Stomach (tissue), 9 donors: Measurements from ENCODE around the gene CYP26A1. TPM values are rescaled to one million over a fixed set of nuclear protein-coding genes. Genes with fewer than 3 reads are reported as not detected.
"Not testable (repeated sequence)": the region's sequence is repeated elsewhere in the genome, so short reads cannot be mapped to it uniquely, and the experiment has no call there.

Experiments used
- DNase-seq, 2 donors: peaks; one replicate each; pipeline versions ENCODE4 v3.0.0 to v3.0.0-alpha.2; 2013 to 2019
- H3K27ac ChIP-seq, 5 donors: fragments of 200-600 bp in 4 of 5; sonication (generic) in 4 of 5; one replicate each; pipeline ENCODE4 v1.5.1; 2013 to 2019; ENCODE audit warnings: mild to moderate bottlenecking in 1 of 5, moderate library complexity in 1 of 5
- H3K27me3 ChIP-seq, 3 donors: fragments of 200-600 bp; sonication (generic); one replicate each; pipeline ENCODE4 v1.5.1; 2017 to 2019; ENCODE audit warnings: mixed run types in 1 of 3
- H3K36me3 ChIP-seq, 4 donors: fragments of 200-600 bp; sonication (generic); 1 replicate in 3 of 4; 2 replicates in 1 of 4; pipeline ENCODE4 v1.5.1; 2016 to 2019
- H3K4me1 ChIP-seq, 4 donors: fragments of 200-600 bp; sonication (generic); one replicate each; pipeline ENCODE4 v1.5.1; 2016 to 2019
- H3K4me3 ChIP-seq, 4 donors: fragments of 200-600 bp; sonication (generic) in 3 of 4; one replicate each; pipeline ENCODE4 v1.5.1; 2016 to 2019; ENCODE audit warnings: mild to moderate bottlenecking in 1 of 4
- H3K9me3 ChIP-seq, 4 donors: fragments of 200-600 bp; sonication (generic); one replicate each; pipeline ENCODE4 v1.5.1; 2016 to 2019
- EP300 ChIP-seq: sonication (generic); formaldehyde crosslinking; IDR thresholded peaks from one replicate; pipeline ENCODE4 v1.6.1; 2017; ENCODE audit warnings: antibody characterized with exemption
- POLR2A ChIP-seq, 4 donors: fragments of 450-650 bp; IDR thresholded peaks; one replicate each; pipeline ENCODE4 v1.6.1; 2016; ENCODE audit warnings: antibody characterized with exemption in 4 of 4, control low read depth in 2 of 4, mild to moderate bottlenecking in 1 of 4, moderate library complexity in 1 of 4
- POLR2AphosphoS5 ChIP-seq, 3 donors: sonication (generic); formaldehyde crosslinking; IDR thresholded peaks; one replicate each; pipeline ENCODE4 v1.6.1; 2016; ENCODE audit warnings: antibody characterized with exemption in 3 of 3
- WGBS, 5 donors: extraction: QIAGEN DNeasy Blood & Tissue Kit in 3 of 5; methylation state at CpG; one replicate each; pipeline versions ENCODE4 v1.1.5 to v1.1.7; 2013 to 2018; 5-methylcytosine and 5-hydroxymethylcytosine counted together
- intact Hi-C: fragments of 100-400 bp; cut with DNase I; formaldehyde crosslinking; loops from one replicate; pipeline ENCODE4 v1.15.1; 2023; ENCODE audit warnings: low total_unique reads
- polyA plus RNA-seq, 3 donors: library from polyadenylated mRNA; stranded (reverse); fragments of 200-250 nt; gene quantifications; one replicate each; pipeline ENCODE4 v1.2.3, GENCODE V29; 2013
- total RNA-seq, 5 donors: library from RNA; depleted of rRNA; stranded (reverse); fragments of >200 nt; gene quantifications; one replicate each; pipeline versions ENCODE4 v1.1.0 to v1.2.3, GENCODE V29; 2014 to 2016
- TF ChIP-seq, protein P1 (sequence below), 7 experiments: fragments of 450-650 bp in 4 of 7; fragments of 200-600 bp in 3 of 7; sonication (generic) in 3 of 7; IDR thresholded peaks; one replicate each; pipeline ENCODE4 v1.5.1; 2016 to 2019; ENCODE audit warnings: antibody characterized with exemption in 7 of 7, control low read depth in 2 of 7, mild to moderate bottlenecking in 1 of 7
- donor health status: healthy with polysubstance abuse.
- donor health status: Bipolar disorder and iron deficiency.
- donor health status: healthy.

The CYP26A1 gene
- total and polyA plus RNA-seq, 8 donors, result 0.15 TPM; not detected in 7

DNA sequence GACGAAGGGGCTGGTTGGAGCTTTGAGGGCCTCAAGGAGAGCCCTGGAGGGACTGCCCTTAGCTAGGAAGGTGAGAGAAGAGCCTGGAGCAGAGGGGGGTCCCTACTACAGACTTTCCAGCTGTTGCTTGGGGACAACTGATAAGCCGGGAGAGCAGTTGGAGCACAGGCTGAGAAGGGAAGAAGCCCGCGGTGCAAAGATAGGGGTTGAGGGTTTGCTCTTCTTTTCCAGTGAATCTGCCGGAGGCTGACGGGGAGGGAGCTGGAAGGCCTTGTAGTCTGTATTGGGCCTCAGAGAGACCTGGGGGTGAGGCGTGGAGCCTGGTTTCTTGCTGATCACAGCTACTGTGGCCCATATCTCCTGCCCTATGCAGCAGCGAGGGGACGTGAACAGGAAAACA is 23.7 kb downstream of the CYP26A1 start:
- H3K27ac ChIP-seq, result no peak overlapping the region
- TF ChIP-seq POLR2A (IDR thresholded peaks at IDR 0.05) (no peak), POLR2AphosphoS5 (IDR thresholded peaks at IDR 0.05) (no peak), EP300 (no peak)
- TF ChIP-seq, protein P1, sequence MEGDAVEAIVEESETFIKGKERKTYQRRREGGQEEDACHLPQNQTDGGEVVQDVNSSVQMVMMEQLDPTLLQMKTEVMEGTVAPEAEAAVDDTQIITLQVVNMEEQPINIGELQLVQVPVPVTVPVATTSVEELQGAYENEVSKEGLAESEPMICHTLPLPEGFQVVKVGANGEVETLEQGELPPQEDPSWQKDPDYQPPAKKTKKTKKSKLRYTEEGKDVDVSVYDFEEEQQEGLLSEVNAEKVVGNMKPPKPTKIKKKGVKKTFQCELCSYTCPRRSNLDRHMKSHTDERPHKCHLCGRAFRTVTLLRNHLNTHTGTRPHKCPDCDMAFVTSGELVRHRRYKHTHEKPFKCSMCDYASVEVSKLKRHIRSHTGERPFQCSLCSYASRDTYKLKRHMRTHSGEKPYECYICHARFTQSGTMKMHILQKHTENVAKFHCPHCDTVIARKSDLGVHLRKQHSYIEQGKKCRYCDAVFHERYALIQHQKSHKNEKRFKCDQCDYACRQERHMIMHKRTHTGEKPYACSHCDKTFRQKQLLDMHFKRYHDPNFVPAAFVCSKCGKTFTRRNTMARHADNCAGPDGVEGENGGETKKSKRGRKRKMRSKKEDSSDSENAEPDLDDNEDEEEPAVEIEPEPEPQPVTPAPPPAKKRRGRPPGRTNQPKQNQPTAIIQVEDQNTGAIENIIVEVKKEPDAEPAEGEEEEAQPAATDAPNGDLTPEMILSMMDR (IDR thresholded peaks at IDR 0.05), result no peak
- H3K4me3 ChIP-seq, result no peak overlapping the region
- no peaks in the 10 kb centered on the region for H3K36me3 ChIP-seq
- intact Hi-C loops, result no loop called here
- no peaks in the 10 kb centered on the region for H3K4me1 ChIP-seq
- H3K9me3 ChIP-seq, result no peaks in the 10 kb centered on the region
- H3K27me3 ChIP-seq, result no peaks in the 10 kb centered on the region
- DNase-seq, result no peak
- 76 to 81% (median 79%) methylated on average over 7 to 9 of the region's 9 CpGs for WGBS, 5 donors

DNA sequence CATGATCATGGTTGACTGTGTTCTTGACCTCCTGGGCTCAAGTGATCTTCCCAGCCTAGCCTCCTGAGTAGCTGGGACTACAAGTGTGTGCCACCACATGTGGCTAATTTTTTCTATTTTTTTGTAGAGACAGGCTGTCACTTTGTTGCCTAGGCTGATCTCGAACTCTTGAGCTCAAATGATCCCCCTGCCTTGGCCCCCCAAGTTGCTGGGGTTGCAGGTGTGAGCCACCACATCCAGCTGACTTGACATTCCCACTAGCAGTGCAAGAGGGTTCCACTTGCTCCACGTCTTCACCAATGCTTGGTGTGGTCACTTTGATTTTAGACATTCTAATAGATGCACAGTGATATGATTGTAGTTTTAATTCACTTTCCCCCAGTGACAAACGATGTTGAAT is 25.1 kb downstream of the CYP26A1 start:
- Histone ChIP-seq H3K27me3 (no peaks in the 10 kb centered on the region), H3K4me1 (no peaks in the 10 kb centered on the region), H3K4me3 (no peak overlapping the region), H3K36me3 (no peaks in the 10 kb centered on the region), H3K27ac (no peak overlapping the region), H3K9me3 (peaks cover 0 to 3% (median 0%) of the 10 kb centered on the region in 4 donors)
- 78 to 88% (median 84%) methylated on average over 3 of the region's 3 CpGs for WGBS, 5 donors
- intact Hi-C loops, result no loop called here
- DNase-seq, result no peak
- TF ChIP-seq POLR2A (IDR thresholded peaks at IDR 0.05) (no peak), EP300 (no peak), POLR2AphosphoS5 (IDR thresholded peaks at IDR 0.05) (no peak)
- TF ChIP-seq, protein P1 (IDR thresholded peaks at IDR 0.05), result no peak

DNA sequence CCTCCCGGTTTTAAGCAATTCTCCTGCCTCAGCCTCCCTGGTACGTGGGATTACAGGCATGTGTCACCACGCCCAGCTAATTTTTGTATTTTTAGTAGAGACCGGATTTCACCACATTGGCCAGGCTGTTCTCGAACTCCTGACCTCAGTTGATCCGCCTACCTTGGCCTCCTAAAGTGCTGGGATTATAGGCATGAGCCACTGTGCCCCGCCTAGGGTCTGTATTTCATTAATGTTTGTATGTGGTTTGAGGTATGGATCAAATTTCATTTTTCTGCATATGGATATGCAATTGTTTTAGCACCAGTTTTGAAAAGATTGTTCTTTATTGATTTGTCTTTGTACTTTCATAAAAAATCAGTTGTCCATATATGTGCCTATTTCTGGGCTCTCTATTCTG is 26.0 kb downstream of the CYP26A1 start:
- no peak overlapping the region for H3K27ac ChIP-seq
- 85 to 93% (median 92%) methylated on average over 7 of the region's 7 CpGs for WGBS, 5 donors
- TF ChIP-seq EP300, result no peak
- TF ChIP-seq, protein P1 (IDR thresholded peaks at IDR 0.05), result no peak
- no peak for TF ChIP-seq POLR2A (IDR thresholded peaks at IDR 0.05)
- no peak for TF ChIP-seq POLR2AphosphoS5 (IDR thresholded peaks at IDR 0.05)

DNA sequence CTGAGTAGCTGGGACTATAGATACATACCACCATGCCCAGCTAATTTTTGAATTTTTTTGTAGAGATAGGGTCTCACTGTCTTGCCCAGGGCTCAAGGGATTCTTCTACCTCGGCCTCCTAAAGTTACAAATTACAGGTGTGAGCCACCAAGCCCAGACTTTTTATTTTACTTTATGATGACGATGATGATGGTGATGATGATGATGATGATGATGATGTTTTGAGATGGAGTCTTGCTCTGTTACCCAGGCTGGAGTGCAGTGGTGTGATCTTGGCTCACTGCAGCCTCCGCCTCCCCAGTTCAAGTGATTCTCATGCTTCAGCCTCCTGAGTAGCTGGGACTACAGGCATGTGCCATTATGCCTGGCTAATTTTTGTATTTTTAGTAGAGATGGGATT is 27.5 kb downstream of the CYP26A1 start:
- H3K4me3 ChIP-seq, H3K27ac ChIP-seq, H3K36me3 ChIP-seq, intact Hi-C loops, H3K4me1 ChIP-seq, H3K27me3 ChIP-seq, H3K9me3 ChIP-seq, DNase-seq: not testable (repeated sequence)
- 91 to 98% (median 94%) methylated on average over 3 of the region's 3 CpGs for WGBS, 5 donors

More for the DNA sequence above, 26.0 kb downstream of the CYP26A1 start:
- Histone ChIP-seq H3K27me3 (no peaks in the 10 kb centered on the region), H3K4me3 (no peak overlapping the region), H3K4me1 (no peaks in the 10 kb centered on the region), H3K36me3 (no peaks in the 10 kb centered on the region), H3K9me3 (peaks cover 0 to 6% (median 0%) of the 10 kb centered on the region in 4 donors)
- intact Hi-C loops, result no loop called here
- DNase-seq, result no peak

DNA sequence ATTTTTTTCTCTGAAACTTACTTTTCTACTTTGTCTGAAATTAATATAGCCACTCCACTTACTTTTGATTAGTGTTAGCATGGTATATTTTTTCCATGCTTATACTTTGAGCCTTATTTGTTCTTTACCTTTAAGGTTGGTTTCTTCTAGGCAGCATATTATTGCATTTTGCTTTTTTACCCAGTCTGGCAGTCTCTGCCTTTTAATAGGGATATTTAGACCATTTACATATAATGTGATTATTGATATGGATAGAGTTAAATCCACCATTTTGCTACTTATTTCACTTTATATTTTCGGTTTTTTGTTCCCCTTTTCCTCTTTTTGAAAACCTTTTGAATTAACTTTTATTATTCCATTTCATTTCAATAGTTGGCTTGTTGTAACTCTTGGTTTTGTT is 30.3 kb downstream of the CYP26A1 start:
- Histone ChIP-seq H3K4me1 (no peaks in the 10 kb centered on the region), H3K4me3 (no peak overlapping the region), H3K36me3 (no peaks in the 10 kb centered on the region), H3K9me3 (peaks cover 0 to 6% (median 0%) of the 10 kb centered on the region in 4 donors), H3K27ac (no peak overlapping the region), H3K27me3 (no peaks in the 10 kb centered on the region)
- WGBS, 5 donors, result 71 to 88% (median 81%) methylated on average over 1 of the region's 1 CpG
- TF ChIP-seq POLR2A (IDR thresholded peaks at IDR 0.05) (no peak), POLR2AphosphoS5 (IDR thresholded peaks at IDR 0.05) (no peak), EP300 (no peak)
- TF ChIP-seq, protein P1 (IDR thresholded peaks at IDR 0.05), result no peak
- no peak for DNase-seq
- intact Hi-C loops, result no loop called here
